Measurements from ENCODE around the gene HES3.
A peak's percentile ranks its signal among the peaks of the same experiment; 100 is the strongest.

Gene HES3

GRCh38 chr1:6241107-6241886 is 2.7 kb upstream of the HES3 start:
- Histone ChIP-seq H3K4me3 (ENCODE audit: low read depth in 1 of 2, low read length in 2 of 2) (no peak overlapping the region), H3K4me1 (ENCODE audit: control insufficient read depth in 1 of 2, insufficient read depth in 2 of 2, low read length in 2 of 2) (peaks cover 0 to 28% of the 10 kb centered on the region in 2 donors), H3K27me3 (ENCODE audit: low read depth, low read length) (peaks cover 39% of the 10 kb centered on the region), H3K27ac (ENCODE audit: low read length) (no peak overlapping the region), H3K9me3 (ENCODE audit: control insufficient read depth in 1 of 2, low read length in 2 of 2) (no peaks in the 10 kb centered on the region), H3K36me3 (ENCODE audit: control insufficient read depth in 1 of 2, insufficient read depth in 2 of 2, low read length in 2 of 2) (no peaks in the 10 kb centered on the region)

DNA sequence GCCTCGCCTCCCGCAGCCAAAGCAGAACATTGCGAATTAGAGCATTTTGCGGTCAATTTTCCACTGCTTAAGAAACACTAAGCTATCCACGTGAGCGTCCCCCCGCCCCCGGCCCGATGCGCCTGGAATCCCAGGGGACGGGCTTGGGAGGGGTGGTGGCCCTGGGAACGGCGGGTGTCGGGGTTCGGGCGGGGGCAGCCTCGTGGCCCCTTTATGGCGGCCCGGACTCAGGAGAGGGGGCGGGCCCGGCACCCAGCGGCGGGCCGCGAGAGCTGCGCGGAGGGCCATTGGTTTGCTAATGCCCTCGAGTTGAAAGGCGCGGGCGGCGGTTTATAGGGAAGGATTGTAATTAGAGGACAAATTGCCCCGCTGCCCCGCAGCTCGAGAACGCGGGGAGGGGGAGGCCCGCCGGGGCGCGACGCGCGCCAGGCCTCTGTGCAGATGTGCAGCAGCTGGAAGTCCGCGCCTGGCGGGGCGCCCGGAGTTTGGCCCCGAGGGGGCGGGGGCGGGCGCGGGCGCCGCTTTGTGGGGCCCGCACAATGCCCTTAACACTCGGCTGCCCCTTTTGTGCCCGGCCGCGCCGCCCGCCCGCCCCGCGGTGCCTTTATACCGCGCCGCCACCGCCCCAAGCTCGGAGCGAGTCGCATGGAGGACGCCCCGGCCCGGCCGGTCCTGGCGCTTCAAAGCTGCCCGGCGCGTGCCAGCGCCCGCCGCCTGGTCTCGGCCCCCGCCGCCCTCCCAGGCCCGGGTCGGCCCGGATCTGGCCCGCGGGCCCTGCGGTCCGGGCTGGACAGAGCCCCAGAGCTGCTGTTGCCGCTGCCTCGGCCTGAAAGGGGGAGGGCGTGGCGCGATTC is 1.9 kb upstream of the HES3 start:
- Histone ChIP-seq H3K36me3 (ENCODE audit: control insufficient read depth in 1 of 2, insufficient read depth in 2 of 2, low read length in 2 of 2) (no peaks in the 10 kb centered on the region), H3K27me3 (ENCODE audit: low read depth, low read length) (peaks cover 43% of the 10 kb centered on the region), H3K4me1 (ENCODE audit: control insufficient read depth in 1 of 2, insufficient read depth in 2 of 2, low read length in 2 of 2) (peaks cover 0 to 35% of the 10 kb centered on the region in 2 donors), H3K27ac (ENCODE audit: low read length) (no peak overlapping the region), H3K4me3 (ENCODE audit: low read depth in 1 of 2, low read length in 2 of 2) (peak overlapping the region in 1 of 2 donors; percentile 49), H3K9me3 (ENCODE audit: control insufficient read depth in 1 of 2, low read length in 2 of 2) (no peaks in the 10 kb centered on the region)

DNA sequence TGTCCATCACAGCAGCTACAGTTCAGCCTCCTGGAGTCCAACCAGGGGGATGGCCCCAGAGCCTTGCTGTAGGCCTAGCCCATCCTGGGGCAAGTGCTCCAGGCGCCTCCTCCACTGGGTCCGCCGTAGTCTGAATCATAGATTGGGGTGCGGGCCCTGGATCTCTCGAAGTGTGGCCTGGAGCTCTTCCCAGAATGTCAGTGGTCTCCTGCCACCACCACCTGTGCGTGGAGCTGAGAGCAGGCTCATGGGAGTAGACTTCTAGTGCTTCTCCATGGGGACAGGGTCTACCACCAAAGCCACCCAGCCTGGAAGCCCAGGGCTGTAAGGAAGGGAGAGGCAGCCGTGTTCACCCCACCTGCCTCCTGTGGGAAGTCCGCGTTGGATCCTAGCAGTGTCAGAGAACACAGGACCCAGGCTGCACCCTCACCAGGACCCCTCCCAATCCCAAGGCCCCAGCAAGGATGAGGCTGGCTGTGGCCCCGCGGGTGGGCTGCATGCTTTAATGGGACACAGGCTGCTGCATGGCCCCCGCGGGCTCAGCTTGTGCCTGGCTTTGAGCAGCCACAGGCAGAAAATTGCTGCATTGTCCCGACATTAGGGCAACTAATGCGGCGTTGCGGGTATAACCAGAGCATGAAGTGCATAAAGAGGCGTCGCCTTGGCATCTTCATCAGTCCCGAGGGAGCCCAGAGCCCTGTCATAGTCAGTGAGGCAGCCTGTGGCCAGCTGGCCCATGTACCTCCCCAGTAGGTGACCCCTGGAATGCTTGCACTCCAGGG is 735 bp upstream of the HES3 start:
- H3K27me3 ChIP-seq (ENCODE audit: low read depth, low read length) = peaks cover 43% of the 10 kb centered on the region

DNA sequence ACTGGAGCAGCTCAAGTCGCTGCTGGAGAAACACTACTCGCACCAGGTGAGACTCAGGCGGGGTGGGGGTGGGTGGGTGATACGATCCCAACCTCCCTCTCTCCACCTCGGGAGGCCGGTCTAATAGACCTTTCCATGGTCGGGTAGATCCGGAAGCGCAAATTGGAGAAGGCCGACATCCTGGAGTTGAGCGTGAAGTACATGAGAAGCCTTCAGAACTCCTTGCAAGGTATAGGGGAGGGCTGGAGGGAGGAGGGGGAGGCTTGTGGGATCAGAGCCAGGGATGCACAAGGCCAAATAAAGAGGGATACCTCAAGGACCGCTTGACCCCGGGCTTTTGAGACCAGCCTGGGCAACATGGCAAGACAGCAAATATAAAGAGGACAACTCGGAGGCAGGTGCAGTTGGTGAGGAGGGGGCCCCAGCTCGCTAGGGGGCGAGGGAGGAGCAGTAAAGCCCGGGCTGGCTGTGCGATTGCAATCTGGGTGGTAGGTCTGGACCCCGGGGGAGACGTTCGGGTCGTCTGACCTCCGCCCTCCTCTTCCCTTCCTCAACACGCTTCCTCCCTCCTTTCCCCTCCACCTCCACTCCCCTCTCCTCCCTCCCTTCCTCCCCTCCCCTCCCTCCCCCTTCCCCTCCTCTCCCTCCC is 546 bp downstream of the HES3 start:
- Histone ChIP-seq H3K27me3 (ENCODE audit: low read depth, low read length) (peaks cover 48% of the 10 kb centered on the region), H3K9me3 (ENCODE audit: control insufficient read depth in 1 of 2, low read length in 2 of 2) (no peaks in the 10 kb centered on the region), H3K27ac (ENCODE audit: low read length) (no peak overlapping the region), H3K4me1 (ENCODE audit: control insufficient read depth in 1 of 2, insufficient read depth in 2 of 2, low read length in 2 of 2) (peaks cover 0 to 41% of the 10 kb centered on the region in 2 donors), H3K36me3 (ENCODE audit: control insufficient read depth in 1 of 2, insufficient read depth in 2 of 2, low read length in 2 of 2) (no peaks in the 10 kb centered on the region), H3K4me3 (ENCODE audit: low read depth in 1 of 2, low read length in 2 of 2) (no peak overlapping the region)

More for the DNA sequence above, 735 bp upstream of the HES3 start:
- Histone ChIP-seq H3K27ac (ENCODE audit: low read length) (no peak overlapping the region), H3K4me1 (ENCODE audit: control insufficient read depth in 1 of 2, insufficient read depth in 2 of 2, low read length in 2 of 2) (peaks cover 0 to 35% of the 10 kb centered on the region in 2 donors), H3K9me3 (ENCODE audit: control insufficient read depth in 1 of 2, low read length in 2 of 2) (no peaks in the 10 kb centered on the region), H3K36me3 (ENCODE audit: control insufficient read depth in 1 of 2, insufficient read depth in 2 of 2, low read length in 2 of 2) (no peaks in the 10 kb centered on the region), H3K4me3 (ENCODE audit: low read depth in 1 of 2, low read length in 2 of 2) (no peak overlapping the region)

- H3K4me3 ChIP-seq (ENCODE audit: low read depth in 1 of 2, low read length in 2 of 2) = peak overlapping the region in 1 of 2 donors; percentile 24
- no peak overlapping the region for H3K27ac ChIP-seq (ENCODE audit: low read length)
- H3K9me3 ChIP-seq (ENCODE audit: control insufficient read depth in 1 of 2, low read length in 2 of 2) = no peaks in the 10 kb centered on the region
- peaks cover 51% of the 10 kb centered on the region for H3K27me3 ChIP-seq (ENCODE audit: low read depth, low read length)
- peaks cover 0 to 47% of the 10 kb centered on the region in 2 donors for H3K4me1 ChIP-seq (ENCODE audit: control insufficient read depth in 1 of 2, insufficient read depth in 2 of 2, low read length in 2 of 2)
- H3K36me3 ChIP-seq (ENCODE audit: control insufficient read depth in 1 of 2, insufficient read depth in 2 of 2, low read length in 2 of 2) = no peaks in the 10 kb centered on the region
Measured at GRCh38 chr1:6245086-6245868, 1.3 kb downstream of the HES3 start.

DNA sequence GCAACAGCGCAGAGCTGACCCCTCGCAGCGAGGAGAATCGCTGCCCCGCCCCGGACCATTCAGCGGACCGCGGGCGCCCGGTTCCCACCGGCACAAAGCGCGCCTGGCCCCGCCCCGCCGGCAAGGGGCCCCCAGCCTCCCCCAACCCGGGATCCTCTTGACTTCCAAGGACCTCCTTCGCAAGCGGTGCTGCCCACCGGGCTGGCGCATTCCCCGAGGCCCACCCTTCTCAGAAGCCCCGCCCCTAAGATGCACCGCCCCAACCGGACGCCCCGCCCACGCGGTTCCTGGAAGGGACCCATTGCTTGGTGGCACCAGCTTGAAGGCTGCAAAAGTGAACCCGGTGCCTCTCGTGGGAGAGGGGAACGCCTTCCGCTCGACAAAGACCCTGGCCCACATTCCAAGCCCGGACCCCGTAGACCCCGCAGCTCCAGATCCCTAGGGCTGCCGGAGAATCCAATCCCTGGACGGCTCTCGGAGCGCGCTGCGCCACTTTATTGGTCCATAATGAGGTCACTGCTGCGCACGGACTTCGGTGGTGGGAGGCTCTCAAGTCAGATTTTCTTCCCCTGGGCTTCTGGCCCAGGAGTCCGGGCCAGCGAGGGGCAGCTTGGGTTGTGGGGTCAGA is 2.0 kb downstream of the HES3 start:
- peaks cover 46% of the 10 kb centered on the region for H3K27me3 ChIP-seq (ENCODE audit: low read depth, low read length)
- H3K4me3 ChIP-seq (ENCODE audit: low read depth in 1 of 2, low read length in 2 of 2) = no peak overlapping the region
- H3K9me3 ChIP-seq (ENCODE audit: control insufficient read depth in 1 of 2, low read length in 2 of 2) = no peaks in the 10 kb centered on the region
- no peak overlapping the region for H3K27ac ChIP-seq (ENCODE audit: low read length)
- H3K36me3 ChIP-seq (ENCODE audit: control insufficient read depth in 1 of 2, insufficient read depth in 2 of 2, low read length in 2 of 2) = no peaks in the 10 kb centered on the region
- H3K4me1 ChIP-seq (ENCODE audit: control insufficient read depth in 1 of 2, insufficient read depth in 2 of 2, low read length in 2 of 2) = peaks cover 0 to 47% of the 10 kb centered on the region in 2 donors

GRCh38 chr1:6246497-6247467 is 2.8 kb downstream of the HES3 start:
- Histone ChIP-seq H3K4me1 (ENCODE audit: control insufficient read depth in 1 of 2, insufficient read depth in 2 of 2, low read length in 2 of 2) (peaks cover 0 to 40% of the 10 kb centered on the region in 2 donors), H3K36me3 (ENCODE audit: control insufficient read depth in 1 of 2, insufficient read depth in 2 of 2, low read length in 2 of 2) (no peaks in the 10 kb centered on the region), H3K27me3 (ENCODE audit: low read depth, low read length) (peaks cover 43% of the 10 kb centered on the region), H3K9me3 (ENCODE audit: control insufficient read depth in 1 of 2, low read length in 2 of 2) (no peaks in the 10 kb centered on the region), H3K27ac (ENCODE audit: low read length) (no peak overlapping the region), H3K4me3 (ENCODE audit: low read depth in 1 of 2, low read length in 2 of 2) (no peak overlapping the region)

- no peaks in the 10 kb centered on the region for H3K36me3 ChIP-seq (ENCODE audit: control insufficient read depth in 1 of 2, insufficient read depth in 2 of 2, low read length in 2 of 2)
- H3K27me3 ChIP-seq (ENCODE audit: low read depth, low read length) = peaks cover 42% of the 10 kb centered on the region
- H3K4me3 ChIP-seq (ENCODE audit: low read depth in 1 of 2, low read length in 2 of 2) = no peak overlapping the region
- H3K9me3 ChIP-seq (ENCODE audit: control insufficient read depth in 1 of 2, low read length in 2 of 2) = no peaks in the 10 kb centered on the region
- H3K27ac ChIP-seq (ENCODE audit: low read length) = no peak overlapping the region
- peaks cover 0 to 32% of the 10 kb centered on the region in 2 donors for H3K4me1 ChIP-seq (ENCODE audit: control insufficient read depth in 1 of 2, insufficient read depth in 2 of 2, low read length in 2 of 2)
Measured at GRCh38 chr1:6247651-6248050, 3.7 kb downstream of the HES3 start.

DNA sequence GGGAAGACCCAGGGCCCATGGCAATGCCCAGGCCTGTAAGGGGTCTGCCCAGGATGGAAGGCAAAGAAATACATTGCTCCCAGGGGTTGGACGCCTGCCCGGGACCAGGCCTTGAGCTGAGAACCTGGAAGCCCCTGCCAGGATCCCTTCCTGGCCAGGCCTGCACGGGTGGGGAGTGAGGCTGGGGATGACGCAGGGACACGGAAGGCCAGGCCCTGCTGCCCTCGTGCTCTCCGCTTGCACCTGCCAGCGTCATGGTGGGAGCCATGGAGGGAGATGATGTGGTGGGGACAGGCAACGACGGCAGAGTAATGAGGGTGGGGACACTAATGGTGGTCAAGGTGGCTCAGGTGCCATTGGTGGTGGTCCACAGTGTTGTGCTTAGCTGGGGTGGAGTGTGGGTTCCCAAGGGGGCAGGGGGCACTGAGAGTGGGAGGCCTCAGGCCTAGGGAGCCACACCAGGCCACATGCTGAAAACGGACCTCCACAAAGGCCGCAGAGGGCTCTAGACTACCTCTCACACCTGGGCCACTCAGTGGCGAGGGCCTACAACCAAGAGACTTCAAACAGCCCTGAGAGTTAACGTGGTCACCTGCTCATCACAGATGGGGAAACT is 4.3 kb downstream of the HES3 start:
- H3K27me3 ChIP-seq (ENCODE audit: low read depth, low read length) = peaks cover 36% of the 10 kb centered on the region
- no peak overlapping the region for H3K4me3 ChIP-seq (ENCODE audit: low read depth in 1 of 2, low read length in 2 of 2)
- H3K36me3 ChIP-seq (ENCODE audit: control insufficient read depth in 1 of 2, insufficient read depth in 2 of 2, low read length in 2 of 2) = peaks cover 0 to under 1% of the 10 kb centered on the region in 2 donors
- H3K9me3 ChIP-seq (ENCODE audit: control insufficient read depth in 1 of 2, low read length in 2 of 2) = no peaks in the 10 kb centered on the region
- H3K27ac ChIP-seq (ENCODE audit: low read length) = no peak overlapping the region
- H3K4me1 ChIP-seq (ENCODE audit: control insufficient read depth in 1 of 2, insufficient read depth in 2 of 2, low read length in 2 of 2) = peaks cover 0 to 32% of the 10 kb centered on the region in 2 donors
